Peyer's patch (tissue), 4 donors: ENCODE measurements around the gene TFPT.
A peak's percentile ranks its signal among the peaks of the same experiment; 100 is the strongest.

Source experiments
- CTCF ChIP-seq, 6 experiments: fragments of 450-650 bp in 4 of 6; fragments of 200-600 bp in 2 of 6; sonication (generic) in 1 of 6; IDR thresholded peaks; one replicate each; pipeline ENCODE4 v1.5.1; 2017 to 2019; ENCODE audit warnings: antibody characterized with exemption in 6 of 6, mild to moderate bottlenecking in 3 of 6, moderate library complexity in 1 of 6
- POLR2A ChIP-seq, 2 donors: fragments of 450-650 bp; IDR thresholded peaks; one replicate each; pipeline ENCODE4 v1.5.1; 2017; ENCODE audit warnings: antibody characterized with exemption in 2 of 2, mild to moderate bottlenecking in 2 of 2, moderate library complexity in 2 of 2

GRCh38 chr19:54136864-54137698, 21.6 kb upstream of the TFPT start:
- TF ChIP-seq POLR2A (IDR thresholded peaks at IDR 0.05) = peak; percentile 31 to 87
- TF ChIP-seq CTCF (IDR thresholded peaks at IDR 0.05) = no peak
